Colonic mucosa (tissue), 4 donors: ENCODE data around the gene KRT2. TPM values are rescaled to one million over a fixed set of nuclear protein-coding genes. Genes with fewer than 3 reads are reported as not detected.
A peak's percentile ranks its signal among the peaks of the same experiment; 100 is the strongest.

Experiments used
- DNase-seq: peaks from one replicate; pipeline ENCODE4 v3.0.0-alpha.2; 2020
- H3K27ac ChIP-seq: fragments of 200-600 bp; one replicate; pipeline ENCODE4 v1.8.0; 2021
- H3K27me3 ChIP-seq: fragments of 200-600 bp; one replicate; pipeline ENCODE4 v1.8.0; 2021
- H3K36me3 ChIP-seq: fragments of 200-600 bp; one replicate; pipeline ENCODE4 v1.8.0; 2021
- H3K4me1 ChIP-seq: fragments of 200-600 bp; one replicate; pipeline ENCODE4 v1.8.0; 2021; ENCODE audit warnings: mild to moderate bottlenecking
- H3K4me3 ChIP-seq: fragments of 200-600 bp; one replicate; pipeline ENCODE4 v1.8.0; 2021
- H3K9ac ChIP-seq, 2 donors: one replicate each; pipeline ENCODE4 v1.7.0; 2013; ENCODE audit warnings: control low read depth in 2 of 2, low read depth in 2 of 2, low read length in 2 of 2
- H3K9me3 ChIP-seq: fragments of 200-600 bp; one replicate; pipeline ENCODE4 v1.8.0; 2021
- CTCF ChIP-seq: fragments of 200-600 bp; IDR thresholded peaks from one replicate; pipeline ENCODE4 v1.8.0; 2022; ENCODE audit warnings: antibody characterized with exemption, mild to moderate bottlenecking
- intact Hi-C: fragments of 100-400 bp; cut with DNase I; formaldehyde crosslinking; loops from one replicate; pipeline ENCODE4 v1.14.1; 2022
- total RNA-seq, 2 donors: library from RNA; stranded (reverse); fragmentation: NEBNext Ultra II Directional in 1 of 2; extraction: Animal tissue kit (Norgen Biotek cat#: 25700) in 1 of 2; gene quantifications; one replicate each; pipeline ENCODE4 v1.2.1, GENCODE V29; 2021
- donor health status: healthy.
- donor health status: DM: no; HTN: no; CAD: no.
- donor health status: DM: no; HTN: no; CAD: no.

KRT2 gene
- total RNA-seq, 2 donors from 2014 or later: not detected

GRCh38 chr12:52614381-52615207 is 37.4 kb downstream of the KRT2 start:
- intact Hi-C loops: no loop called here
- Histone ChIP-seq H3K4me3 (no peak overlapping the region), H3K4me1 (no peaks in the 10 kb centered on the region), H3K9ac (no peak overlapping the region), H3K9me3 (no peaks in the 10 kb centered on the region), H3K36me3 (no peaks in the 10 kb centered on the region), H3K27me3 (no peaks in the 10 kb centered on the region), H3K27ac (no peak overlapping the region)
- peak; percentile 15 for DNase-seq
- TF ChIP-seq CTCF: no peak

- DNase-seq: peak; percentile 10
- H3K27ac ChIP-seq: no peak overlapping the region
- intact Hi-C loops: no loop called here
These were observed 38.5 kb downstream of the KRT2 start for GRCh38 chr12:52613384-52614030.

DNA sequence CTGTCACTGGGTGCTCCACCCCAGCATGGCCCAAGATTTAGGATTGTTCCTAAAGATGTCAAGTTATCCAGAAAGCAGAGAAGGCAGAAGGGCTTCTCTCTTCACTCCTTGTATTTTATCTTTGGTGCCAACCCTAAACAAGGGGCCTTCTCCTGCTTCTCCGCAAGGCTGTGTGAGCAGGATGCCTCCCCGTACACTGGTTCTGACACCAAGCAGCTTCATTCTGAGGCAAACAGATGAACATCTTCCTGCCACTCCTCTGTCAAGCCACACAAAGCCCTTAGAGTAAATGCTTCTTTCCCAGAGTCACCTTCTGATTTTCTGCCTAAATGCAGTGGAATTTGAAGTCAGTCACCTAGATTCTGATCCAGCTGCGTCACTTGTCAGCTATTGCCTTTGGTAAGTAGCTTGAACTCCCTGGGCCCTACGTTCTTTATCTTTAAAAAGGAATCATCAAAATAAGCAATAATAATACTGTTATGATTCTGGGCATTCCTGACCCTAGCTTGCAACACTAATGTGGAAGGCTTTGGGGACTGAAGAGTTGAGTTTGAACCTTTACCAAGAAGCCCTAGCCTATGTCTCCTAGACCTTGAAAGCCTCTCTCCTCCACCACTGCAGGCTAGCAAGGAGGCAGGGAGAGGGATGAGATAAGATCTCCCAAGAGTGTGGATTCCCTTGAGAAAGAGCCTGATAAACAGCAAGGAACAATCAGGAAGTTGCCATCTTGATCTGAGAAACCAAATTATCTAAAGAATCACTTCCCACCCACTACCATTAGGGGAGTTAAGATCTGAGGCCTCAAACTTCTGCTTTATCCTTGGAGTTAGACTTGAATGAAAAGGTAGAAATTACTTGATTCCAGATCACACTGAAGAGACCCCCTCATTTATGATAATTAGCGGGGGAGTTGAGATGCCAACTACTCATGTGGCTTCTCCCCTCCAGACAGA is 39.3 kb downstream of the KRT2 start:
- Histone ChIP-seq H3K9ac (no peak overlapping the region), H3K36me3 (no peaks in the 10 kb centered on the region), H3K27me3 (no peaks in the 10 kb centered on the region), H3K9me3 (no peaks in the 10 kb centered on the region), H3K4me3 (no peak overlapping the region), H3K4me1 (no peaks in the 10 kb centered on the region), H3K27ac (no peak overlapping the region)
- intact Hi-C loops: no loop called here
- TF ChIP-seq CTCF: no peak
- no peak for DNase-seq

More at GRCh38 chr12:52613384-52614030, 38.5 kb downstream of the KRT2 start:
- no peaks in the 10 kb centered on the region for H3K9me3 ChIP-seq
- no peaks in the 10 kb centered on the region for H3K4me1 ChIP-seq
- H3K4me3 ChIP-seq: no peak overlapping the region
- no peak overlapping the region for H3K9ac ChIP-seq
- H3K36me3 ChIP-seq: no peaks in the 10 kb centered on the region
- no peak for TF ChIP-seq CTCF
- no peaks in the 10 kb centered on the region for H3K27me3 ChIP-seq

- no peak for TF ChIP-seq CTCF
- H3K27me3 ChIP-seq: no peaks in the 10 kb centered on the region
- no peaks in the 10 kb centered on the region for H3K9me3 ChIP-seq
- no peak overlapping the region for H3K4me3 ChIP-seq
- no peaks in the 10 kb centered on the region for H3K36me3 ChIP-seq
- H3K27ac ChIP-seq: no peak overlapping the region
- H3K9ac ChIP-seq: no peak overlapping the region
- intact Hi-C loops: no loop called here
- no peaks in the 10 kb centered on the region for H3K4me1 ChIP-seq
- no peak for DNase-seq
These were observed 40.9 kb downstream of the KRT2 start for GRCh38 chr12:52611080-52611468.
